Activated CD8-positive, alpha-beta T cell treated with anti-CD3 and anti-CD28 coated beads for 36 hours (primary cell): ENCODE results near the gene LRRC72. TPM values are rescaled to one million over a fixed set of nuclear protein-coding genes. Genes with fewer than 3 reads are reported as not detected.

Experiments
- ATAC-seq: fragments of 200-7000 bp; cut with Tn5 transposase; one replicate; pipeline ENCODE4 v1.10.0; 2021; ENCODE audit warnings: mild to moderate bottlenecking, moderate library complexity
- CTCF ChIA-PET: fragments of 350-600 bp; sonication (Branson Sonifier 250); formaldehyde crosslinking; loops from one replicate; lab custom pipeline; 2021; ENCODE audit warnings: antibody characterized with exemption; lab: Charles Lee
- POLR2A ChIA-PET: fragments of 350-600 bp; sonication (Branson Sonifier 250); formaldehyde crosslinking; loops from one replicate; lab custom pipeline; 2021; ENCODE audit warnings: antibody characterized with exemption; lab: Charles Lee
- DNase-seq: peaks from one replicate; pipeline ENCODE4 v3.0.0-alpha.2; 2020
- H3K27ac Mint-ChIP-seq: one replicate; pipeline ENCODE4 v1.8.0; 2021; ENCODE audit warnings: mild to moderate bottlenecking, mixed read lengths
- H3K27me3 Mint-ChIP-seq: one replicate; pipeline ENCODE4 v1.8.0; 2021; ENCODE audit warnings: mixed read lengths
- H3K36me3 Mint-ChIP-seq: one replicate; pipeline ENCODE4 v1.8.0; 2021; ENCODE audit warnings: low read depth, mixed read lengths
- H3K4me1 Mint-ChIP-seq: one replicate; pipeline ENCODE4 v1.8.0; 2021; ENCODE audit warnings: low read depth, mixed read lengths
- H3K4me3 Mint-ChIP-seq: one replicate; pipeline ENCODE4 v1.8.0; 2021; ENCODE audit warnings: mild to moderate bottlenecking, moderate library complexity, mixed read lengths
- H3K9me3 Mint-ChIP-seq: one replicate; pipeline ENCODE4 v1.8.0; 2021; ENCODE audit warnings: mixed read lengths
- intact Hi-C: fragments of 100-400 bp; cut with micrococcal nuclease; formaldehyde crosslinking; loops from one replicate; pipeline ENCODE4 v1.10.0; 2022
- total RNA-seq, 2 experiments: library from RNA; stranded (reverse); gene quantifications; one replicate each; pipeline ENCODE4 v1.2.3, GENCODE V29; 2021
- TF ChIP-seq, protein P1 (sequence below): fragments of 200-600 bp; IDR thresholded peaks from one replicate; pipeline ENCODE4 v1.8.0; 2022; ENCODE audit warnings: antibody characterized with exemption, mild to moderate bottlenecking

Gene LRRC72
- total RNA-seq, 2 experiments from 2014 or later = not detected

DNA sequence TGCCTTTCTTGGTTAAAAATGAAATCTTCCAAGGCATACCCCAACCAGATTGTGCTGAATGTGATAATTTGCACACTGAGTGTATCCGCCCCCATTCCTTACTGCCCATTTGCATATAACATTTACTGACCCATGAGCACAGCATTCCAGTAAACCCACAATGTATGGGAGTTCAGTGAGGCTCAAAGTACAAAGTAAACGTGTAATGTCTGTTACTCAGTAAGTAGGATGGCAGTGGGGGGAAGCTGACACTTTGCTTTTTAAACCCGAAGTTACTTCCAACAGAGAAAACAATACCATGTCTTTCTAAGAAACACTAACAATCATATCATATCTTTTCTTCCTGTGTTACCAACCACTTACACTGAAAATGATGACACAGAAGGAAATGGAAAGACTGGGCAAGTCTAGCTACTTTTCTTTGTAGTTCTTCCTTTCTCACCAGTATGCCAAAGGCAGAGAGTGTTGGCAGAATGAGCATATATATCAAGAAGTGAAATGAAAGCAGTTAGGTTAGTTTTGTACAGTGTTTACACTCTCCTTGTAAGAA, 34.0 kb upstream of the LRRC72 start:
- DNase-seq (peak; percentile 34), ATAC-seq (peak; percentile 89)
- H3K36me3 Mint-ChIP-seq = no peaks in the 10 kb centered on the region
- TF ChIP-seq, protein P1, sequence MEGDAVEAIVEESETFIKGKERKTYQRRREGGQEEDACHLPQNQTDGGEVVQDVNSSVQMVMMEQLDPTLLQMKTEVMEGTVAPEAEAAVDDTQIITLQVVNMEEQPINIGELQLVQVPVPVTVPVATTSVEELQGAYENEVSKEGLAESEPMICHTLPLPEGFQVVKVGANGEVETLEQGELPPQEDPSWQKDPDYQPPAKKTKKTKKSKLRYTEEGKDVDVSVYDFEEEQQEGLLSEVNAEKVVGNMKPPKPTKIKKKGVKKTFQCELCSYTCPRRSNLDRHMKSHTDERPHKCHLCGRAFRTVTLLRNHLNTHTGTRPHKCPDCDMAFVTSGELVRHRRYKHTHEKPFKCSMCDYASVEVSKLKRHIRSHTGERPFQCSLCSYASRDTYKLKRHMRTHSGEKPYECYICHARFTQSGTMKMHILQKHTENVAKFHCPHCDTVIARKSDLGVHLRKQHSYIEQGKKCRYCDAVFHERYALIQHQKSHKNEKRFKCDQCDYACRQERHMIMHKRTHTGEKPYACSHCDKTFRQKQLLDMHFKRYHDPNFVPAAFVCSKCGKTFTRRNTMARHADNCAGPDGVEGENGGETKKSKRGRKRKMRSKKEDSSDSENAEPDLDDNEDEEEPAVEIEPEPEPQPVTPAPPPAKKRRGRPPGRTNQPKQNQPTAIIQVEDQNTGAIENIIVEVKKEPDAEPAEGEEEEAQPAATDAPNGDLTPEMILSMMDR = no peak
- H3K4me1 Mint-ChIP-seq = peaks cover 7% of the 10 kb centered on the region
- no peak overlapping the region for H3K4me3 Mint-ChIP-seq
- H3K9me3 Mint-ChIP-seq = no peaks in the 10 kb centered on the region
- CTCF ChIA-PET = no interaction called here
- H3K27ac Mint-ChIP-seq = no peak overlapping the region
- POLR2A ChIA-PET = no interaction called here
- intact Hi-C loops = no loop called here
- H3K27me3 Mint-ChIP-seq = peaks cover 3% of the 10 kb centered on the region

DNA sequence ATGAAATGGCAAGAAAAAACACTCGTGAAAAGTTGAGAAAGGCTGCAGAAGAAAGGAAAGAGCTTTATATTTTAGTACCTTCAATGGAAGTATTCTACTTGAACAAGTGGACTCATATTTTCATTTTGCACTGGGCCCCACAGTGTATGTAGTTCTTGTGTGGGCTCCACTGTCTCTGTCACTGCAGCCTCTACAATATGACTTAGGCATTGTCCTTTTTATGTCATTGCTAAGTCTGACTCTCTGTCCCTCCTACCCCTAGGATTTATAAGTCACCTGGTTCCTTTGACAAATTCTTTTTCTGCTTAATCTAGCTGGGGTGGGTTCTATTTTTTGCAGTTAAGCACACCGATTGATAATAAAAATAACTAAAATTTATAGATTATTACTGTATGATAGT, 33.4 kb upstream of the LRRC72 start:
- H3K9me3 Mint-ChIP-seq = no peaks in the 10 kb centered on the region
- DNase-seq (no peak), ATAC-seq (no peak)
- peaks cover 7% of the 10 kb centered on the region for H3K4me1 Mint-ChIP-seq
- H3K27me3 Mint-ChIP-seq = peaks cover 3% of the 10 kb centered on the region
- POLR2A ChIA-PET = no interaction called here
- TF ChIP-seq, protein P1 = no peak
- CTCF ChIA-PET = no interaction called here
- intact Hi-C loops = no loop called here
- H3K36me3 Mint-ChIP-seq = no peaks in the 10 kb centered on the region
- H3K4me3 Mint-ChIP-seq = no peak overlapping the region
- no peak overlapping the region for H3K27ac Mint-ChIP-seq

DNA sequence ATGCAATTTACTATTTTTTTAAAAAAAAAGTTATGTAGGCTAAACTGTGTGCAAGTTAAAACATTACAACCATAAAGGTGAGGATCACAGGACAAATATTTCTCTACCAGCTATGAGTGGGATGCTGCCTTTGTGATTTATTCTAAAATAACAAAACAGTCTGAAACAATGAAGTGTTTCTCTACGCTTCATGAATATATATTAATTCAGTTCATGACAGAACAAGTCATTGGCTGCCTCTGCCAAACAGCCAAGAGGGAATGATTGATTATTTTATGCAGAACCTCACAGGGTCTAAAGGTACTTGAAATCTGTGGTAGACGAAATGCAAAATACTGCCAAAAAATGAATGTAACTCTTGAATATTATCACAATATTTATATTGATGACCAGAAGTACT, 32.1 kb upstream of the LRRC72 start:
- POLR2A ChIA-PET = no interaction called here
- Mint-ChIP-seq H3K36me3 (no peaks in the 10 kb centered on the region), H3K27me3 (peaks cover 3% of the 10 kb centered on the region), H3K4me3 (no peak overlapping the region), H3K4me1 (peaks cover 7% of the 10 kb centered on the region), H3K9me3 (no peaks in the 10 kb centered on the region), H3K27ac (no peak overlapping the region)
- DNase-seq (no peak), ATAC-seq (no peak)
- TF ChIP-seq, protein P1 = no peak
- intact Hi-C loops = no loop called here
- CTCF ChIA-PET = interaction anchor here (1.0 kb wide), 1 partner anchor 12 kb away, joined by 3 read pairs; no protein-coding TSS in a partner anchor

DNA sequence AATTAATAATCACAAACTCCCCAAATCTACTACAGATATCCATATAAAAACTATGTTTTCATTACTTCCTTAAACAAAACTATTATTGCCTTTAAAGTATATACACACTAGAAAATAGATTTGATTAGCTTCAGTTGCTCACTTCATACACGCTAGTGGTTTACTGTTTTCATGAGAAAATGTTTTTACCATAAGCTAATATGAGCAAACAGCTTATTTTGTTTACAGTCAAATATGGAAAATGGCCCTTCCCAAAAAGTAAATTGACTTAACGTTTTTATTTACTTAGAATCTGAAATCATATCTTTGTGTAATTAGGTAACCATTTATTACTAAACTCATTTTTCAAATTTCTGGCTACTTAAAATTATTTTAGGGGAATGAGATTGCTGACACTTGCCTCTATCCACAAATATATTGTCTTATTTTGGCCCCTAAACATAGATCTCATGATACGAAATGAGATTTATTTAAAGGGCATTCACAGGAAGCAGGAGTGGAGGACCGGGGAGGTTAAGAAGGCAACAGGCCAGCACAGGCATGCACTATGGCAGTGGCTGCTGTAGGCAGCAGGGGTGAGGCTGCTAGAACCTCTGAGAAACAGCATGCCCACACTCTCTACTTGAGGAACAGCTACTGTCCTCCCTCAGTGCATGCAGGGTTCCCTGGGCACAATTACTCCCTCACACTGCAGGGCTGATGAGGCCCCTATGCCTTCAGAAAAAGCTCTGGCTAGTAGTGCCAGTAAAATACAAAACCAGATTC, 31.5 kb upstream of the LRRC72 start:
- ChIA-PET POLR2A (no interaction called here), CTCF (interaction anchor here (0.6 to 1.0 kb wide), 2 partner anchors 13 to 69 kb away, joined by 3 read pairs; no protein-coding TSS in a partner anchor)
- intact Hi-C loops = no loop called here
- Mint-ChIP-seq H3K4me1 (peaks cover 7% of the 10 kb centered on the region), H3K9me3 (no peaks in the 10 kb centered on the region), H3K36me3 (no peaks in the 10 kb centered on the region), H3K27me3 (peaks cover 3% of the 10 kb centered on the region), H3K27ac (no peak overlapping the region), H3K4me3 (no peak overlapping the region)
- TF ChIP-seq, protein P1 = no peak
- ATAC-seq (no peak), DNase-seq (no peak)

DNA sequence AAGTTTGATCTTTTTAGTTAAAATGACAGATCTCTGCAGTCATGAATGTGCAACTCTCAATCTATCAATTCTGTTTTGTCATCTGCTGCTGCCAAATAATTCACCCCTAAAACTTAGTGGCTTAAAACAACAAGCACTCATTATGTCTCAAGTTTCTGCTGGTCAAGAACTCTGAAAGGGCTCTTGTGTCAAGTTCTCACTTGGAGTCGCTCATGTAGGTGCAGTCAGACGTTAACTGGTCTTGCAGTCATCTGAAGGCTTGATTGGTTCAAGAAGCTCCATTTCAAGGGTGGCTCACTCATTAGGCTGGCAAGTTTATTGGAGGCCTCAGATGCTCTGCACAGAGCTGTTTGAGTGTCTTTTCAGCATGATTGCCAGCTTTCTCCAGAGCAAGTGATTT, 28.5 kb upstream of the LRRC72 start:
- Mint-ChIP-seq H3K9me3 (no peaks in the 10 kb centered on the region), H3K4me3 (no peak overlapping the region), H3K27ac (no peak overlapping the region), H3K27me3 (peaks cover 3% of the 10 kb centered on the region), H3K4me1 (no peaks in the 10 kb centered on the region), H3K36me3 (no peaks in the 10 kb centered on the region)
- POLR2A ChIA-PET = no interaction called here
- intact Hi-C loops = no loop called here
- TF ChIP-seq, protein P1 = no peak
- DNase-seq = no peak
- no peak for ATAC-seq
- CTCF ChIA-PET = interaction anchor here (1.0 kb wide), 1 partner anchor 78 kb away, joined by 3 read pairs; no protein-coding TSS in a partner anchor
